GM12873 (cell line): ENCODE results near the gene TNFRSF6B.

Experiments
- TF ChIP-seq, protein P1 (sequence below): IDR thresholded peaks from 2 replicates; pipeline ENCODE4 v1.5.1; 2012; ENCODE audit warnings: low read depth, mild to moderate bottlenecking, moderate library complexity, low read length, control low read depth; ENCODE audit not compliant: insufficient read depth; ENCODE audit errors: missing control alignments

Gene TNFRSF6B

DNA sequence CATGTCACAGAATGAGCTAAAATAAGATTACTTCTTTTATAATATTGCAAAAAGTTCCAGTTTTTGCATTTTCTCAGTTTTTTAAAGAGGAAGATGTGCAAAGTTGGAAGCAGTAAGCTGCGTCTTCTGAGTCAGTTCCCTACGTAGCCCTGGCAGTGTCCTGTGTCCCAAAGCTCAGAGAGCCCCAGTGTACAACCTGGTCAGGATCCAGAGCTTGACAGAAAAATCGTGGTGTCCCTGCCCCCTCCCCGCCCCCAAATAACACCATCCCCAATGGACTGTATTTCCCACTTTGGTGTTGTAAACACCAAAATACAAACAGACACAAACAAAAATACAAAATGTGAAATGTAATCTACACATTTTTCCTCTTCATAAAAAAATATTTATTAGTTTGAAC is 47.7 kb downstream of the TNFRSF6B start:
- TF ChIP-seq, protein P1, sequence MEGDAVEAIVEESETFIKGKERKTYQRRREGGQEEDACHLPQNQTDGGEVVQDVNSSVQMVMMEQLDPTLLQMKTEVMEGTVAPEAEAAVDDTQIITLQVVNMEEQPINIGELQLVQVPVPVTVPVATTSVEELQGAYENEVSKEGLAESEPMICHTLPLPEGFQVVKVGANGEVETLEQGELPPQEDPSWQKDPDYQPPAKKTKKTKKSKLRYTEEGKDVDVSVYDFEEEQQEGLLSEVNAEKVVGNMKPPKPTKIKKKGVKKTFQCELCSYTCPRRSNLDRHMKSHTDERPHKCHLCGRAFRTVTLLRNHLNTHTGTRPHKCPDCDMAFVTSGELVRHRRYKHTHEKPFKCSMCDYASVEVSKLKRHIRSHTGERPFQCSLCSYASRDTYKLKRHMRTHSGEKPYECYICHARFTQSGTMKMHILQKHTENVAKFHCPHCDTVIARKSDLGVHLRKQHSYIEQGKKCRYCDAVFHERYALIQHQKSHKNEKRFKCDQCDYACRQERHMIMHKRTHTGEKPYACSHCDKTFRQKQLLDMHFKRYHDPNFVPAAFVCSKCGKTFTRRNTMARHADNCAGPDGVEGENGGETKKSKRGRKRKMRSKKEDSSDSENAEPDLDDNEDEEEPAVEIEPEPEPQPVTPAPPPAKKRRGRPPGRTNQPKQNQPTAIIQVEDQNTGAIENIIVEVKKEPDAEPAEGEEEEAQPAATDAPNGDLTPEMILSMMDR = no peak

DNA sequence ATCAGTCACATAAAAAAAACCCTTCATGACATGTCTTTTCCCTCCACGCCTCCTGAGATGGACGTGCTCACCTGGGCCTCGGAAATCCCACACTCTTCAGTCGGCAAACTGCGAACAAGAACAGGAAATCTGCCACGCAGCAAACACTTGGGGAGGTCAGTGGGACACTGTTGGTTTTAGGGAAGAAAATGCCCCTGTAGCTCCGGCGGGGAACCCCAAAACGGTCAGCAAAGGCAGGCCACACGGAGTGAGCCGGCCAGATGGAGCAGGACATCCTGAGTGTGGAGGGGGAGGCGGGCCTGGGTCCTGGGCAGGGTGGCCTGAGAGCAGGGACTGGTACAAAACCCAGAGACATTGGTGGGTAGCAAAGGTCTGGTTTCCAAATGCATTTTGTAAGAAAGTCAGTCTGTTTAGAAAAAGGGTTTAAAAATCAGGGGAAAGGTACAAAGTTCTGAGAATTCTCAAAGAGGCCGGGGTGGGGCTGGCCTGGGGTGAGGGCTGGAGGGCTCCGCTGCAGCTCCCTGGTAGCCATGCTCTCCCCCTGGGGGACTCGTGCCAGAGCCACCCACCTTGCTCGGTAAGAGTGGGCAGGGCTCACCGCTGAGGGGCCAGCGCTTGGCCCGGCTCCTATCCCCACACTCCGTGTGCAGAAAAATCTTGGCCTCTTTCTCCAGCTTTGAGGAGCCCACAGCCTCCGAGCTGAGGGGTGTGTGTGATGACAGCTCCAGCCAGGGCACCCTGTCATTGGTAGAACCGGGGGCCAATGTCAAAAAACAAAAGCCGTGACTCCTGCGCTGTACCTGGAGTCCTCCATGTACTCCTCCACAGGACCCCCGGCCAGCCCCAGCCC is 48.3 kb downstream of the TNFRSF6B start:
- TF ChIP-seq, protein P1 = no peak

DNA sequence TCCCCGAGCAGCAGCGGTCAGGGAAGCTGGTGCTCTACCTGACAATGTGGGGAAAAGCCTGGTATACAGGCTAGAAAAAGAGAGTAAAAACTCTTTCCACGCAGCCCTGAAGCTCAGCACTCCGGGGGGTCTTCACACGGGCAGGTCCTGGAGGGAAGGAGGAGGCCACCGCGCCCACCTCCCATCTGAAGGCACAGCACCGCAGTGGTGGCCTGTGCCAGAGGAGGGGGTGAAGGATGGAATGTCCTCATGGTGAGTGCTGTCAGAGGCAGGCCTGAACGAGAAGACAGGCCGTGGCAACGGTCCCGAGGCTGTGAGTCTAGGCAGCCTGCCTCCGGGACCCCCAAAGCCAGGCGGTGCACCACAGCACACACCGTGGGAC is 49.0 kb downstream of the TNFRSF6B start:
- TF ChIP-seq, protein P1 = no peak

DNA sequence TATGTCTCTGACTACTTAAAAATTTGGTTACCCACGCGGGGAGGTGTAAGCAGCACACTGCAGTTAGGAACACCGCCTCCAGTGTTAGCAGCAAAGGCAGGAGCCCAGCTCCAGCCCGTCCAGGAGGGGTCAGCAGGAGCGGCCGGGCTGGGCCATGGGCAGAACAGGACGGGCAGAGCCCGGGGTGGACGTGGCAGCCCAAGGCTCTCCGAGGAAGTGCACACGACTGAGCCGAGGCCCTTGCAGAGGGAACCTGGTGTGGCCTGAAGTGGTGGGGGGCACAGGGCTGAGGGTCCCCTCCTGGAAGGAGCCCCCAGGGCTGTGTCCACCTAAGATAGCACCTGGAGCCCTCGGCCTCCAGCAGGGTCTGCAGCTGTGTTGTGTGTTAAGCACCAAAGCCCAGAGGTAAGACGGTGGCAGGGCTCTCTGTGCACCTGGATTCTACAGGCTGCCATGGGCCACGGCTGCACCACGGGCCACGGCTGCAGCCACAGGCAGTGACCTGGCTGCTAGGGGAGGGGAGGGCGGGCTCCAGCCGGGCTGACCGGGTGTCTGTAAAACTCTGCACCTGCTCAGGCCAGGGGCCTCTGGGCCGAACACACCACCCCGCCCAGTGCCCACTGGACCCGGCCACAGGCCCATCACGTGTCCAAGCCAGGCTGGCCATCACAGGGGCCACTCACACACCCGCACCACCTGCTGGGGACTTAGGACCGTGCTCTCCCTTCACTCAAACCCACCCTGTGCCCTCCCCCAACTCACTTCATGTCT is 49.7 kb downstream of the TNFRSF6B start:
- TF ChIP-seq, protein P1 = no peak

DNA sequence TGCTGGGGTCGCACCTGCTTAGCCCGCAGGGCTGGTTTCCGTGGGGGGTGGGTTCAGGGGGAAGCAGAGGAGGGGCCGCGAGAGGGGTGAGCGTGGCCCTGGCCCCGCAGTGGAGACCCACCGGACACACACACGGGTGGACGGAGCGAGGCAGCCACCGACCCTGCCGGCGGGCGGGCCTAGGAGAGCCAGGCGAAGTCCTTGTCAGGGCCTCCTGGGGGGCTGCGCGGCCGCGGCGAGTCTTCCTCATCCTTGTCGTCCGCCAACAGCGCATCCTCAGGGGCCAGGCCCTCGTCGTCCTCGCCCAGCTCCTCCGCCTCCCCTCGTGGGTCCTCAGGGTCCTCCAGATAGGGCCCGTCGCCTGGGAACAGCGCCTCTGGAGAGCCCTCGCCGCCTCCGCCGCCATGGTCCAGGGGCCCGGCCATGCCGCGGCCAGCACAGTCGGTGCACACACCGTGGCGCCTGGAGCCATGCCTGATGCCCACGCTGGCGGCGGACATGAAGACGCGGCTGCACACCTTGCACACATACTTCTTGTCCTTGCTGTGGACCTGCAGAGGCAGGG is 50.4 kb downstream of the TNFRSF6B start:
- TF ChIP-seq, protein P1 = no peak

DNA sequence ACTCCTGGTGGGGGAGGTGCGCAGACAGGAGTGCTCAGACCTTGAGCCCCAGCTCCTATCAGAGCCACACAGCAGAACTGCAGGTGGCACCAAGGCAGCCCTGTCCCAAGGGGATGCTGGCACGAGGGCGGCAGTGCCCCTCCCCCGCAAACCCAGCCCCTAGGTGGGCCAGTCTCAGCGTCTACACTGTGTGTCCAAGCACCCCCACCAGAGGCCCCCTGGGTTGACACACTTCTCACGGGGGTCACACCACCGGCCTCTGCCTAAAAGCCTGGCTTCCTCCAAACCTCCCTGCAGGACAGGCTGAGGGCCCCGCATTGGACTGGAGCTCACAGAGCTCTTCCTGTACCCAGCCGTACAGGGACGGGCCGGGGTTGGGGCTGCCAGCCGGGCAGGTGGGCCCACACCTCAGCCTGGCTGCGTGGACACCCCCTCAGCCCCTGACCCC is 51.2 kb downstream of the TNFRSF6B start:
- TF ChIP-seq, protein P1 = no peak
